ENCODE data around the gene FATE1.

GRCh38 chrX:151729056-151729725 lies 13.4 kb downstream of the FATE1 start:
- TF ChIP-seq CEBPB (IDR thresholded peaks at IDR 0.05; ENCODE audit: low read depth, low read length), result no peak
- no peak for TF ChIP-seq ZNF274 (IDR thresholded peaks at IDR 0.05; ENCODE audit: borderline replicate concordance, extremely low read depth, low read length)
- TF ChIP-seq, protein P1, sequence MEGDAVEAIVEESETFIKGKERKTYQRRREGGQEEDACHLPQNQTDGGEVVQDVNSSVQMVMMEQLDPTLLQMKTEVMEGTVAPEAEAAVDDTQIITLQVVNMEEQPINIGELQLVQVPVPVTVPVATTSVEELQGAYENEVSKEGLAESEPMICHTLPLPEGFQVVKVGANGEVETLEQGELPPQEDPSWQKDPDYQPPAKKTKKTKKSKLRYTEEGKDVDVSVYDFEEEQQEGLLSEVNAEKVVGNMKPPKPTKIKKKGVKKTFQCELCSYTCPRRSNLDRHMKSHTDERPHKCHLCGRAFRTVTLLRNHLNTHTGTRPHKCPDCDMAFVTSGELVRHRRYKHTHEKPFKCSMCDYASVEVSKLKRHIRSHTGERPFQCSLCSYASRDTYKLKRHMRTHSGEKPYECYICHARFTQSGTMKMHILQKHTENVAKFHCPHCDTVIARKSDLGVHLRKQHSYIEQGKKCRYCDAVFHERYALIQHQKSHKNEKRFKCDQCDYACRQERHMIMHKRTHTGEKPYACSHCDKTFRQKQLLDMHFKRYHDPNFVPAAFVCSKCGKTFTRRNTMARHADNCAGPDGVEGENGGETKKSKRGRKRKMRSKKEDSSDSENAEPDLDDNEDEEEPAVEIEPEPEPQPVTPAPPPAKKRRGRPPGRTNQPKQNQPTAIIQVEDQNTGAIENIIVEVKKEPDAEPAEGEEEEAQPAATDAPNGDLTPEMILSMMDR (IDR thresholded peaks at IDR 0.05; ENCODE audit: control extremely low read depth in 1 of 3, insufficient read depth in 1 of 3, low read depth in 1 of 3, low read length in 3 of 3), result no peak
- no peak for TF ChIP-seq NRF1 (IDR thresholded peaks at IDR 0.05; ENCODE audit: low read depth, low read length)

Data from H1 (cell line).